Activated effector memory CD4-positive, alpha-beta T cell treated with Interleukin-2 at 50 U/mL for 16 hours (primary cell): ENCODE measurements around the gene DHRS3.
"Not testable (repeated sequence)": the region's sequence is repeated elsewhere in the genome, so short reads cannot be mapped to it uniquely, and the experiment has no call there.

Source experiments
- DNase-seq: peaks from one replicate; pipeline ENCODE4 v3.0.0-alpha.2; 2020

DHRS3 gene

DNA sequence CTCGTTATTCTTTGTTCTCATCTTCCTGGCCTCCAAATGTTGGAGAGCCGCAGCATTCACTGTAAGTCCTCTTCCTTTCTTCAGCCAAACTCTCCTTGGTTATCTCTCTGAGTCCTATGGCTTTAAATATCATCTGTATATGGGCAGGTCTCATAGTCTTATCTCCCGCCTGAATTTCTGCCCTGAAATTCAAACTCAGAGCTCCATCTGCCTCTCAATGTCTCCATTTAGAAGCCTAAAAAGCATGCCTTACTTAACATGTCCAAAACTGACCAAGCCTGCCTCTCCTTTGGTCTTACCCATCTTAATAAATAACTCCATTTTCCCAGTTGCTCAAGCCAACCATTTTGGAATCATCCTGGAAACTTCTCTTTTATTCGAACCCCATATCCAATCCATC, 80.7 kb downstream of the DHRS3 start:
- DNase-seq: no peak

DNA sequence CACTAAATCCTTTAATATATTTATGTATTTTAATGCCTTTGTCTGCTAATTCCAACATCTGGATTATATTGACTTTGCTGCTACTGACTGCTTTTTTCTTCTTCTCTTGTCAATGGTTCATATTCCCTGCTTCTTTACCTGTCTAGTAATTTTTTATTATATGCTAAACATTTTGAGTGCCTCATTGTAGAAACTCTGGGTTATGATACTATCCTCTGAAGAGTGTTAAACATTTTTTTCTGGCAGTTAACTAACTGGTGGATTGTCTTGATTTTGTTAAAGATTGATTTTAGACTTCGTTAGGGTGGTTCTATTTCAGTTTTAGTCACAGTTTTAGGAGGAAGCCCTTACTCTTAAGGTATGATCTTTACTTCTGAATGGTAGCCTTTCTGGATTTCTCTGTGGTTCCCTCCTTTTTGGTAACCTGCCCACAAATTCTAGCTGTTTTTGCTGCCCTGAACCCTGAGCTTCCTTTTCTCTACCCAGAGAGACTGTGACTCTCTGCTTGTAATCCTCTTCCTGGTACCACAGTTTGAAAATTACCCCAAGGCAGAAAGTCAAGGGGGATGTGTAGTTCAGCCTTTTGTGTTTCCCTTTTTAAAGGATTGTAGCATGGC, 81.9 kb downstream of the DHRS3 start:
- no peak for DNase-seq

DNA sequence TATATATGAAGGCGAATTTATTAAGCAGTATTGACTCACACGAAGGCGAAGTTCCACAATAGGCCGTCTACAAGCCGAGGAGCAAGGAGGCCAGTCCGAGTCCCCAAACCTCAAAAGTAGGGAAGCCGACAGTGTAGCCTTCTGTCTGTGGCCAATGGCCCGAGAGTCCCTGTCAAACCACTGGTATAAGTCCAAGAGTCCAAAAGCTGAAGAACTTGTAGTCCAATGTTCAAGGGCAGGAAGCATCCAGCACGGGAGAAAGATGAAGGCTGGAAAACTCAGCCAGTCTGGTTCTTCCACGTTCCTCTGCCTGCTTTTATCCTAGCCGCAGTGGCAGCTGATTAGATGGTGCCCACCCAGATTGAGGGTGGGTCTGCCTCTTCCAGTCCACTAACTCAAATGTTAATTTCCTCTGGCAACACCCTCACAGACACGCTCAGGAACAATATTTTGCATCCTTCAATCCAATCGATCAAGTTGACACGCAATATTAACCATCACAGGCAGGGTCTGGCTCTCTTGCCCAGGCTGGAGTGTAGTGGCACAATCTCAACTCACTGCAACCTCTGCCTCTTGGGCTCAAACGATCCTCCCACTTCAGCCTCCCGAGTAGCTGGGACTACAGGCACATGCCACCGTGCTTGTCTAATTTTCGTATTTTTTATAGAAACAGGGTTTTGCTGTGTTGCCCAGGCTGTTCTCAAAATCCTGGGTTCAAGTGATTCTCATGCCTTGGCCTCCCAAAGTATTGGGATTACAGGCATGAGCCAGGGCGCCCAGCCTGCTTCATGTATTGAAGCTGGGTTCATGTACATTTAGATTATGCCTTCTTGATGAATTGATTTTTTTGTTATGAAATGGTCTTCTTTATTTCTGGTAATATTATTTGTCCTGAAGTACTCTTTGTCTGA, 85.3 kb downstream of the DHRS3 start:
- DNase-seq: no peak

DNA sequence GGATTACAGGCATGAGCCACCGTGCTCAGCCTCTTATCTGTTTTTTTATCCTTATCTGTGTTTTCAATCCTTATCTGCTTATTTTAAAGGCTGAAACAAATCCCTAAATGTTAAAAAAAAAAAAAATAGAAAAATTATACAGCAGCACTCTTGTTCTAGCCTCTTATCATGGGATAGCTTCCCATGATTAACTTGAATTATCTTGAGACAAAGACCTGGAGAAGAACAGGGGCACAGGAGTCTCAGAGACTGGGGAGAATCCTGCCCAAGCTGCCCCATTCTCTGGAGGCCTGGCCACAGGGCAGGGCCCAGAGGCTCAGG, 86.9 kb downstream of the DHRS3 start:
- no peak for DNase-seq

DNA sequence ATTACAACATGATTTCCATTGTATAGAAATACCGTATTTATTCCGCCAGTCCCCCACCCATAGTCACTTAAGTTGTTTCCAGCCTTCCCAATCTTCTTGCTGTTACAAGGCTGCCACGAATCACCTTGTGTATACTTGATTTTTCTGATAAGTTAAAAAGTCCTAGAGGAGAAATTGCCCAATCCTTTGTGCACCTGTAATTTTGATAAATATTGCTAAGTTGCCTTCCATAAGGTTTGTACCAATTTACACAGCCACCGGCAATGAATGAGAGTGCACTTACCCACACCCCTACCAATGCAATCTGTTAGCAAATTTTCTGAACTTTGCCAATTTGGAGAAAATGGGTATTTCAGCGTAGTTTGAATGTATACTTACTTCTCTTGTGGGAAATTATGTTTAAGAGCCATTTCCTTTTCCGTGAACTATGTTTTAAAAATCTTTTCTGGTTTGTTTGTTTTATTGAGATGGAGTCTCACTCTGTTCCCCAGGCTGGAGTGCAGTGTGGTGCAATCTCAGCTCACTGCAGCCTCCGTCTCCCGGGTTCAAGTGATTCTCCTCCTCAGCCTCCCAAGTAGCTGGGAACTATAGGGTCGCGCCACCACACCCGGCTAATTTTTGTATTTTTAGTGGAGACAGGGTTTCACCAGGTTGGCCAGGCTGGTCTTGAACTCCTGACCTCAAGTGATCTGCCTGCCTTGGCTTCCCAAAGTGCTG, 87.4 kb downstream of the DHRS3 start:
- no peak for DNase-seq

DNA sequence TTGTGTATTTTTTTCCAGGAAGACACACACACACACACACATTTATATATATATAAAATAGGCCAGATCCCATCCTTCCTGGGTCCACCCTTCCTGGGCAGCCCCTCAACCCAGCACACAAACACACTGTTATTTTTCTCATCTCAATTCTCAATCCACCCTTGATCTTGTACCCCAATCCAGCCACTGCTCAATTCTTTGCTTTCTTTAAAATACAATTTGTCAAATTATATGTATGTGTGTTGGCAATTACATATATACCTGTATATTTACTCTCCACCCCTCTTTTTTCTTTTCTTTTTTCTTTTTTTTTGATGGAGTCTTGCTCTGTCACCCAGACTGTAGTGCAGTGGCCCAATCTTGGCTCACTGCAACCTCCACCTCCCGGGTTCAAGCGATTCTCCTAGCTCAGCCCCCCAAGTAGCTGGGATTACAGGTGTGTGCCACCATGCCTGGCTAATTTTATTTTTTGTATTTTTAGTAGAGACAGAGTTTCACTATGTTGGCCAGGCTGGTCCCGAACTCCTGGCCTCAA, 88.3 kb downstream of the DHRS3 start:
- no peak for DNase-seq

DNA sequence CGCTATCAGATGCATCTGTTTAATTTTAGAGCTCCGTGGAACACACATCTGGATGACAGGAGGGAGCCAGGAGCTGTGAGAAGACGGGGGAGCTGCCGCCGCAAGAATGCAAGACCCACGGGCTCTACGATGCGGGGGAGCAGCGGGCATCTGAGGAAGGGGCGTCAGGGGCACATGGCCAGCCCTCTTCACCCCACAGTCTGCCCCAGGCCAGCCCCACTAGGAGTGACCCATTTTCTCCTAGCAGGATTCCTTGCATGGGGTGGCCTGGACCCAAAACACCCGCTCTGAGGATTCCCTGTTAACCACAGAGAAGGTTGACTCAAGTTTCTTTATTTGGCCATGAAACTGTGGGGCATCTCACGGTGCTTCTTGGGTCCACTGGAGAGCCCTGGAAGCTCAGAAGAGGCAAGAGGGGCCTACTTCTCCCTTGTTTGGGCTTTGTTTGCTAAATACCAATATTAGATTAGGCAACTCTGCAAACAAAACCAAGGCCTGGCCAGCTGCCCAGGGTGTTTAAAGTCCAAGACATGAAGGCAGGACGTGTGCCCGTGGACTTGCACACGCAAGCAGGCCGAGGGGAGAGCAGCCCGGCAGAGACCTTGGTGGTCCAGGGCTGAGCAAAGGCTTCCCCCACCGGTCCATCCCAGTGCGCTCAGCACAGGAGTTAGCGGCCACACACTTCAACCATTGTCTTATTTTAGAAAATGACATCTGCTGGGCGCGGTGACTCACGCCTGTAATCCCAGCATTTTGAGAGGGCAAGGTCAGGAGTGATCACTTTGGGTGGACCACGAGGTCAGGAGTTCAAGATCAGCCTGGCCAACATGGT, 89.8 kb downstream of the DHRS3 start:
- no peak for DNase-seq

DNA sequence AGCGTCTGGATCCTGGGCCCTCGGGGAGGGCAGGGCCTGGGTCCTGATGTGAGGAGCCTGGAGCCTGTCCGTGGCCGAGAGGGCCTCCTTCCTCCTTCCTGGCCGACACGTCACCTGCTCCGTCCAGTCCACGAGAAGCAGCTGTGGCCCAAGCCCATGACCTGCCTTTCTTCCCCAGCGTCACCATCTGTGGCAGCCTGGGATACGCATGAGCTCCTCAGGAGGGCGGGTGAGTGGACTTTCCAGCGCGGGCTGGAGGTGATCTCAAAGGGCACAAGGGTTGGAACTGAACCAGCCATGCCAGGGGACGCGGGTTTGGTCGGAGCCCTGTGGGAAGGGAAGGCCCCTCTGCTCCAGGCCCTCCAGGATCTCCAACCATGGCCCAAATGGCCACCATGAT, 90.4 kb downstream of the DHRS3 start:
- DNase-seq: no peak

DNA sequence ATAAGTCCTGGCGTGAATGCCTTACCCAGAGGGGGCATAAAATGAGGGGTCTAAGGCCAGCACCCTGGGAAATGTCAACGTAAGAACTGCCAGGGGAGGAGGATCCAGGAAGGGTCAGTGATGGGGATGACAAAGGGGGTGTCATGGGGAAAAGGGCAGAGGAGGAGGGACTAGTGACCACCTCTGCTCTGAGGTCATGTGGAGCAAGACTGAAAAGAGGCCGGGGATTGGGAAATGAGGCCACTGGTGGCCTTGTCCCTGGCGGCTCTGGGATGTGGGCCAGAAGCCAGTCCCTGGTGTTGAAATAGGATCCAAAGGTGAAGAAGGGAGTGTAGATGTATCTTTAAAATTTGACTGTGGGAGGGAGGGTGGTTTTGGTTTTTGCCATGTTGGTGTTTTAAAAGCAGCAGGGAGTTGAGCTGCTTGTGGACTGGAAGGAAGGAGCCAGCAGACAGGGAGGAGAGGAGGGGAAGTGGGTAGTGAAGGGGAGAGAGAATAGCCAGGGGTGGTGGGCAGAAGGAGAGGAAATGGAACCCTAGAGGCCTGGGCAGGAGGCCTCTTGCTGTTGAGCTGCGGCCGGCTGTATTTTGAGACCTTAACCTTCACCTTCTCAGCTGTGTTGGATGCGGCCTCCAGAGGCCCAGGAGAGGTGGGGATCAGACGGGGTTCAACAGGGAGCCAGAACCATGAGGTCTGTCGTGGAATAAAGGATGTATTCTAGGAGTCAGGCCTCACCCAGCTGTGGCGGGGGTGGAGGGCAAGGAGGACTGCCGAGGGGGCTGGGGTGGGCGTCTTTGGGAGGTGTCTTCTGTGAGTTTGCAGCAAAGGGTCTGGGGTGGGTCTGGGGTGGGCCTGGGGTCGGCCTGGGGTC, 92.5 kb downstream of the DHRS3 start:
- DNase-seq: no peak

DNA sequence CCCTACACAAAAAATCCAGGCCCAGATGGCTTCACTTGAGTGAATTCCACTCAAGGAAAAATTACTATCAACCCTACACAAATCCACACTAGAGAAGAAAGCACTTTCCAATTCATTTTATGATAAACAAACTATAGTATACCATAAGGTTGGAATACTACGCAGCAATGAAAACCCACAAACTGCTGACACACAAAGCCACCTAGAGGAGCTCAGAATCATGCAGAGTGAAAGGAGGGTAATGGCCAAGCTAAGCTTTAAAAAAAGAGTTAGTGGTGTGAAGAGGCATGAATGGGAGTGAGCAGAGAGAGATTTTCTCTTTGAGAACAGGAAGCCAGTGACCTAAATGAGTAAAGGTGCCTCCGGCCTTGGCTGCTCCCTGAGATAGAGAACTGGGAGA, 93.7 kb downstream of the DHRS3 start:
- DNase-seq: no peak

DNA sequence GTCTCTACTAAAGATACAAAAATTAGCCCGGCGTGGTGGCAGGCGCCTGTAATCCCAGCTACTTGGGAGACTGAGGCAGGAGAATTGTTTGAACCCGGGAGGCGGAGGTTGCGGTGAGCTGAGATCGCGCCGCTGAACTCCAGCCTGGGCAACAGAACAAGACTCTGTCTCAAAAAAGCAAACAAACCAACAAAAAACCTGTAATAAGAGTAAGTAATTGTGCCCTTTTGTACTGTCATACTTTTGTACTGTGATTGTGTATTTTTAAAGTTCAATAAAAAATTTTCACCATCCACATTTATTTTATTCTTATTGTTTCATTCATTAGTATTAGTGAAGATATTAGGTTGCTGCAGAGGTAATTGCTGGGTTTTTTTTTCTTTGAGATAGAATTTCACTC, 95.2 kb downstream of the DHRS3 start:
- not testable (repeated sequence) for DNase-seq

DNA sequence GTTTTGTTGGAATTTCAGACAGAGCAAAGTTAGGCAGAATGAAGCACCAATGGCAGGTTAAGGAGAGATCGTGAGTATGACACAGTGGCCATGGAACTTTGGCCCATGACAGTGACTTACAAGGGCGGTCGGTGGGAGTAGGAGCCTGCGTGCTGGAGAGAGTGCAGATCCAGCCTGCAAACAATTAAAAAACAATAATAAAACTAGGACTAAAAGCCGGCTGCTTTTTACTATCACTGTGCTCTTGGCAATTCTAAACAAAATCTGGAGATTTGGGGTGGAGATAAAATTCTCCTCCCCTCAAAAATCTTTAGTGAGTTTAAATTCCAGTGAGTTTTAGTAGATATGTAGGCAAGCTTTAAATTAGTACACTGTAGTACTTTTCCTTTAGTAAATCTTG, 96.9 kb downstream of the DHRS3 start:
- DNase-seq: no peak

DNA sequence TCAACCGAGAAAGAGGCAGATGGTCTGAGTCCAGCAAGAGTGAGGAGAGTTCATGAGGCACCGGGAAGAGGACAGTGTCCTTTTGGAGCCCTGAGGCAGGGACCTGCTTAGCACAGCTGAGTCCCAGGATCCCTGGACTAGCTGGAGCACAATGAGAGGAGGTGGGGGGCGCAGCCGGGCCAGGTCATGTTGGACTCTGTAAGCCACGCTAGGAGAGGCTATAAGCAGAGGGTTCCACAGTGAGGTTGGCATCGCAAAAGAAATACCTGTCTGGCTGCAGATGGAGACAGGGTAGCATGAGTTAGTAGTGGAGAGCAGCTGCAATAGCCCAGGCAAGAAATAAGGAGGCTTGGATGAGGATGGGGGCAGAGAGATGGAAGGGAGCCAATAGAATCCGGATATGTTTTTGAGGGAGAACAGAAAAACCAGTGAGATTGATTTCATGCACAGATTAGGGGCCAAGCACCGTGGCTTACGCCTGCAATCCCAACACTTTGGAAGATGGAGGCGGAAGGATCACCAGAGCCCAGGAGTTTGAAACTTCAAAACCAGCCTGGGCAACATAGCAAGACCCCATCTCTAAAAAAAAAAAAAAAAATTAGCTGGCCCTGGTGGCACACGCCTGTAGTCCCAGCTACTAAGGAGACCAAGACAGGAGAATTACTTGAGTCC, 98.2 kb downstream of the DHRS3 start:
- DNase-seq: no peak

DNA sequence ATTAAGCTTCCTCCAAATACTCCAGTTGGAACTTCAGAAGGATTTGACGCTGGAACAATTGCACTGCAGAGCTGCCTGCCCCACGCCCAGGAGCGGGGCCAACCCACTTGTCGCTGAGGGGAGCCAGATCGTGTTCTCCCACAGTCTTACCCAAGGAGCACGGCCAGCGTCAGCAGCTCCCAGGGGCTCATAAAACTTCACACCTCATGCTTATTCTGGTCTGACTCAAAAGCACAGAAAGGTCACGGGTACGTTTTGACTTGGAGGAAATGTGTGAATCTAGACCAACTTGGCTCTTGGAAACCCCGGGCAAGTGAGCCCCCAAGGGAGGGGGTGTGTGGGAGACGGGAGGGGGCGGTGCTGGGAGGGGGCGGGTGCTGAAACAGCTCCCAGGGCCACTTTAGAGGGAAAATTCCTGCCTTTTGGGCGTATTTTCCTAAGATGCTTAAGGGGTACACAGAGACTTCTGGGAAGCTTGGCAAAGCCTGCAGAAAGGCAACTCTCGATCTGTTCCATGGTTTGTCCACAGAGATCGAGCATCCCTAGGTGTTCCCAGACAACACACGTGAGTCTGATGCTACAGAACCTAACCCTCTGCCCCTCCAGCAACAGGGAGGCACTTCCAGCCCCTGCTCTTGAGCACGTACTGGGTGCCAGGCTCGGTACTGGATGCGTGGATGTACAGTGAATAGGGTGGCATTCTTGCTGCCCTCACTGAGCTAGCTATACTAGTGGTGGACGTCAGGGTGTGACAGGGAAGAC, 98.9 kb downstream of the DHRS3 start:
- DNase-seq: no peak
